ENCODE measurements around the gene PPP5C. TPM values are rescaled to one million over a fixed set of nuclear protein-coding genes. Genes with fewer than 3 reads are reported as not detected.

Gene PPP5C
- total and polyA plus RNA-seq, 2 of the 13 experiments (the other 11 are each of a cell fraction or from before 2014, with no cell fraction given), result 41.6 to 67.9 TPM

- DNase-seq (ENCODE audit: low spot score) (no peak), FAIRE-seq (no peak), ATAC-seq (no peak)
- intact Hi-C loops (cut with micrococcal nuclease; ENCODE audit: unreplicated experiment), result no loop called here
- H4K20me1 ChIP-seq (ENCODE audit: insufficient read depth, low read length), result no peaks in the 10 kb centered on the region
- CTCF ChIA-PET (ENCODE audit: low intra/inter-chr PET ratio, low total read pairs), result no interaction called here
- H3K4me3 ChIP-seq (replicated peaks in 1 of 3; ENCODE audit: insufficient read depth in 1 of 3, low read depth in 2 of 3, low read length in 3 of 3), result no peak overlapping the region
- H3K4me2 ChIP-seq (ENCODE audit: low read depth, low read length), result no peak overlapping the region
- no TSS peak for BruUV-seq (replicated peaks)
- no peak for TF ChIP-seq KDM6A (CRISPR knock-in tag; IDR thresholded peaks at IDR 0.05; ENCODE audit: low read depth)
- no peak for TF ChIP-seq PITX1 (CRISPR knock-in tag; IDR thresholded peaks at IDR 0.05)
- TF ChIP-seq TP53 (CRISPR knock-in tag; conservative IDR thresholded peaks at IDR 0.05), result no peak
- no peak for TF ChIP-seq ZNF879 (CRISPR knock-in tag; IDR thresholded peaks at IDR 0.05)
- TF ChIP-seq ZNF343 (CRISPR knock-in tag; IDR thresholded peaks at IDR 0.05), result no peak
- no peak for TF ChIP-seq ZNF501 (CRISPR knock-in tag; IDR thresholded peaks at IDR 0.05)
- no peak for TF ChIP-seq ZNF362 (CRISPR knock-in tag; IDR thresholded peaks at IDR 0.05; ENCODE audit: borderline replicate concordance)
- TF ChIP-seq, protein P1, sequence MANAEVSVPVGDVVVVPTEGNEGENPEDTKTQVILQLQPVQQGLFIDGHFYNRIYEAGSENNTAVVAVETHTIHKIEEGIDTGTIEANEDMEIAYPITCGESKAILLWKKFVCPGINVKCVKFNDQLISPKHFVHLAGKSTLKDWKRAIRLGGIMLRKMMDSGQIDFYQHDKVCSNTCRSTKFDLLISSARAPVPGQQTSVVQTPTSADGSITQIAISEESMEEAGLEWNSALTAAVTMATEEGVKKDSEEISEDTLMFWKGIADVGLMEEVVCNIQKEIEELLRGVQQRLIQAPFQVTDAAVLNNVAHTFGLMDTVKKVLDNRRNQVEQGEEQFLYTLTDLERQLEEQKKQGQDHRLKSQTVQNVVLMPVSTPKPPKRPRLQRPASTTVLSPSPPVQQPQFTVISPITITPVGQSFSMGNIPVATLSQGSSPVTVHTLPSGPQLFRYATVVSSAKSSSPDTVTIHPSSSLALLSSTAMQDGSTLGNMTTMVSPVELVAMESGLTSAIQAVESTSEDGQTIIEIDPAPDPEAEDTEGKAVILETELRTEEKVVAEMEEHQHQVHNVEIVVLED (CRISPR knock-in tag; IDR thresholded peaks at IDR 0.05; ENCODE audit: borderline replicate concordance), result no peak
- no peak for TF ChIP-seq ZNF737 (CRISPR knock-in tag; IDR thresholded peaks at IDR 0.05; ENCODE audit: borderline replicate concordance)
- no peak for TF ChIP-seq ZBTB8A (CRISPR knock-in tag; IDR thresholded peaks at IDR 0.05; ENCODE audit: borderline replicate concordance, low read depth)
- no peak for TF ChIP-seq ASH2L (IDR thresholded peaks at IDR 0.05; ENCODE audit: insufficient read length, low read depth, low read length)
- TF ChIP-seq, protein P2, sequence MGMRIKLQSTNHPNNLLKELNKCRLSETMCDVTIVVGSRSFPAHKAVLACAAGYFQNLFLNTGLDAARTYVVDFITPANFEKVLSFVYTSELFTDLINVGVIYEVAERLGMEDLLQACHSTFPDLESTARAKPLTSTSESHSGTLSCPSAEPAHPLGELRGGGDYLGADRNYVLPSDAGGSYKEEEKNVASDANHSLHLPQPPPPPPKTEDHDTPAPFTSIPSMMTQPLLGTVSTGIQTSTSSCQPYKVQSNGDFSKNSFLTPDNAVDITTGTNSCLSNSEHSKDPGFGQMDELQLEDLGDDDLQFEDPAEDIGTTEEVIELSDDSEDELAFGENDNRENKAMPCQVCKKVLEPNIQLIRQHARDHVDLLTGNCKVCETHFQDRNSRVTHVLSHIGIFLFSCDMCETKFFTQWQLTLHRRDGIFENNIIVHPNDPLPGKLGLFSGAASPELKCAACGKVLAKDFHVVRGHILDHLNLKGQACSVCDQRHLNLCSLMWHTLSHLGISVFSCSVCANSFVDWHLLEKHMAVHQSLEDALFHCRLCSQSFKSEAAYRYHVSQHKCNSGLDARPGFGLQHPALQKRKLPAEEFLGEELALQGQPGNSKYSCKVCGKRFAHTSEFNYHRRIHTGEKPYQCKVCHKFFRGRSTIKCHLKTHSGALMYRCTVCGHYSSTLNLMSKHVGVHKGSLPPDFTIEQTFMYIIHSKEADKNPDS (CRISPR knock-in tag; IDR thresholded peaks at IDR 0.05), result no peak
- no peak overlapping the region for H3K9ac ChIP-seq (ENCODE audit: insufficient read depth, low read depth, low read length)
- H3K27ac ChIP-seq (ENCODE audit: extremely low read length, insufficient read depth, low read length), result no peak overlapping the region
- no peaks in the 10 kb centered on the region for H3K9me3 ChIP-seq (ENCODE audit: low read length)
- H3K36me3 ChIP-seq (replicated peaks in 1 of 2; ENCODE audit: control insufficient read depth in 1 of 2, insufficient read depth in 2 of 2, low read length in 2 of 2), result no peaks in the 10 kb centered on the region
- in situ Hi-C loops (cut with HindIII; ENCODE audit: extremely low pct_ligation_motif_present, low pct_unique_long_range_greater_than_20kb), result no loop called here
- H3K79me2 ChIP-seq (ENCODE audit: insufficient read depth, low read length), result no peaks in the 10 kb centered on the region
- H2AFZ ChIP-seq (ENCODE audit: low read length), result no peak overlapping the region
- 37% methylated on average over 5 of the region's 5 CpGs for WGBS (ENCODE audit: low lambda C conversion rate)
- peaks cover 16% of the 10 kb centered on the region for H3K4me1 ChIP-seq (ENCODE audit: insufficient read depth, low read length)
- H3K27me3 ChIP-seq (ENCODE audit: control insufficient read depth in 1 of 2, insufficient read depth in 2 of 2, low read length in 2 of 2), result peaks cover 0 to 7% of the 10 kb centered on the region in 2 experiments; a peak in 1 of 5 replicates
- POLR2A ChIA-PET, result no interaction called here
These were observed 76.3 kb downstream of the PPP5C start for GRCh38 chr19:46423188-46423587.
